Measurements from ENCODE around the gene ARVCF. TPM values are rescaled to one million over a fixed set of nuclear protein-coding genes. Genes with fewer than 3 reads are reported as not detected.

ARVCF gene
- total and polyA plus RNA-seq, 7 donors, result 3.6 to 28.0 (median 8.7) TPM

GRCh38 chr22:19990188-19990587 lies 26.4 kb downstream of the ARVCF start:
- no peaks in the 10 kb centered on the region for H3K36me3 ChIP-seq (ENCODE audit: insufficient read depth in 1 of 2, low read depth in 1 of 2)
- 50 to 100% (median 53%) methylated on average over 2 of the region's 2 CpGs for WGBS, 3 donors
- TF ChIP-seq CTCF (IDR thresholded peaks at IDR 0.05), result no peak
- no peaks in the 10 kb centered on the region for H3K27me3 ChIP-seq (ENCODE audit: insufficient read depth in 3 of 3, low read length in 2 of 3)
- peaks cover 25% of the 10 kb centered on the region for H3K4me1 ChIP-seq
- DNase-seq (peak in 1 of 2 donors; percentile 28), ATAC-seq (no peak)
- no peak overlapping the region for H3K27ac ChIP-seq
- no peak overlapping the region for H3K4me3 ChIP-seq
- intact Hi-C loops (cut with DNase I), result no loop called here
- H3K9me3 ChIP-seq, result no peaks in the 10 kb centered on the region

GRCh38 chr22:19989725-19990067 lies 26.9 kb downstream of the ARVCF start:
- Histone ChIP-seq H3K9me3 (no peaks in the 10 kb centered on the region), H3K27ac (no peak overlapping the region), H3K4me1 (peaks cover 30% of the 10 kb centered on the region), H3K27me3 (ENCODE audit: insufficient read depth in 3 of 3, low read length in 2 of 3) (no peaks in the 10 kb centered on the region), H3K4me3 (no peak overlapping the region), H3K36me3 (ENCODE audit: insufficient read depth in 1 of 2, low read depth in 1 of 2) (no peaks in the 10 kb centered on the region)
- intact Hi-C loops (cut with DNase I), result no loop called here
- no peak for TF ChIP-seq CTCF (IDR thresholded peaks at IDR 0.05)
- DNase-seq (peak; percentile 3 to 48), ATAC-seq (no peak)
- WGBS, 3 donors, result 83 to 100% (median 87%) methylated on average over 2 to 3 of the region's 3 CpGs

- H3K36me3 ChIP-seq (ENCODE audit: insufficient read depth in 1 of 2, low read depth in 1 of 2), result no peaks in the 10 kb centered on the region
- no peak overlapping the region for H3K27ac ChIP-seq
- intact Hi-C loops (cut with DNase I), result no loop called here
- H3K27me3 ChIP-seq (ENCODE audit: insufficient read depth in 3 of 3, low read length in 2 of 3), result no peaks in the 10 kb centered on the region
- no peak for TF ChIP-seq CTCF (IDR thresholded peaks at IDR 0.05)
- 79 to 87% (median 81%) methylated on average over 18 of the region's 18 CpGs for WGBS, 3 donors
- no peak for ATAC-seq
- DNase-seq, result peak; percentile 5 to 45
- H3K4me3 ChIP-seq, result no peak overlapping the region
- H3K4me1 ChIP-seq, result peaks cover 33% of the 10 kb centered on the region
- H3K9me3 ChIP-seq, result no peaks in the 10 kb centered on the region
Measured at GRCh38 chr22:19988965-19989724, 27.5 kb downstream of the ARVCF start.

GRCh38 chr22:19988331-19988808 lies 28.3 kb downstream of the ARVCF start:
- H3K36me3 ChIP-seq (ENCODE audit: insufficient read depth in 1 of 2, low read depth in 1 of 2), result no peaks in the 10 kb centered on the region
- WGBS, 3 donors, result 95 to 99% (median 96%) methylated on average over 9 of the region's 9 CpGs
- H3K4me1 ChIP-seq, result peaks cover 41% of the 10 kb centered on the region
- intact Hi-C loops (cut with DNase I), result no loop called here
- DNase-seq (peak in 1 of 2 donors; percentile 39), ATAC-seq (no peak)
- no peak overlapping the region for H3K4me3 ChIP-seq
- no peaks in the 10 kb centered on the region for H3K27me3 ChIP-seq (ENCODE audit: insufficient read depth in 3 of 3, low read length in 2 of 3)
- H3K9me3 ChIP-seq, result no peaks in the 10 kb centered on the region
- no peak for TF ChIP-seq CTCF (IDR thresholded peaks at IDR 0.05)
- no peak overlapping the region for H3K27ac ChIP-seq

Measured in psoas muscle (tissue), 8 donors.